Calu3 (cell line): ENCODE results near the gene TADA3. TPM values are rescaled to one million over a fixed set of nuclear protein-coding genes. Genes with fewer than 3 reads are reported as not detected.

ENCODE experiments used
- BruUV-seq: library from RNA; stranded (reverse); fragments of 400-500 nt; replicated peaks from 2 replicates; lab custom pipeline; 2021; lab: Mats Ljungman, UMichigan
- CTCF ChIA-PET: fragments of 300-600 bp; sonication (Branson Sonifier 250); formaldehyde crosslinking; loops from one replicate; lab custom pipeline; 2022; ENCODE audit warnings: antibody characterized with exemption; lab: Charles Lee
- DNase-seq: peaks from one replicate; pipeline ENCODE4 v3.0.0; 2022
- H3K27ac Mint-ChIP-seq: one replicate; pipeline ENCODE4 v1.8.0; 2022; ENCODE audit warnings: mixed read lengths; ENCODE audit not compliant: unreplicated experiment
- H3K27me3 Mint-ChIP-seq: one replicate; pipeline ENCODE4 v1.8.0; 2022; ENCODE audit warnings: mixed read lengths; ENCODE audit not compliant: unreplicated experiment
- H3K36me3 Mint-ChIP-seq: one replicate; pipeline ENCODE4 v1.8.0; 2022; ENCODE audit warnings: mild to moderate bottlenecking, moderate library complexity, mixed read lengths; ENCODE audit not compliant: insufficient read depth, unreplicated experiment
- H3K4me1 Mint-ChIP-seq: one replicate; pipeline ENCODE4 v1.8.0; 2022; ENCODE audit warnings: mild to moderate bottlenecking, low read depth, mixed read lengths; ENCODE audit not compliant: unreplicated experiment
- H3K4me3 Mint-ChIP-seq: one replicate; pipeline ENCODE4 v1.8.0; 2022; ENCODE audit warnings: mild to moderate bottlenecking, low read depth, moderate library complexity, mixed read lengths; ENCODE audit not compliant: unreplicated experiment
- H3K9me3 Mint-ChIP-seq: one replicate; pipeline ENCODE4 v1.8.0; 2022; ENCODE audit warnings: low read depth, mixed read lengths; ENCODE audit not compliant: unreplicated experiment
- CTCF ChIP-seq: fragments of 200-600 bp; IDR thresholded peaks from one replicate; pipeline ENCODE4 v1.8.0; 2022; ENCODE audit warnings: antibody characterized with exemption; ENCODE audit not compliant: unreplicated experiment
- intact Hi-C: fragments of 100-400 bp; cut with micrococcal nuclease; formaldehyde crosslinking; loops from one replicate; pipeline ENCODE4 v1.10.0; 2022; ENCODE audit not compliant: unreplicated experiment
- total RNA-seq: library from RNA; stranded (reverse); gene quantifications from 2 replicates; pipeline ENCODE4 v1.2.3, GENCODE V29; 2022

Gene TADA3
- total RNA-seq, 1 experiment from 2014 or later, result 48.5 TPM

GRCh38 chr3:9748031-9748430 is 44.2 kb downstream of the TADA3 start:
- Mint-ChIP-seq H3K27ac (no peak overlapping the region), H3K4me3 (no peak overlapping the region), H3K36me3 (peaks cover 35% of the 10 kb centered on the region), H3K9me3 (no peaks in the 10 kb centered on the region), H3K27me3 (no peaks in the 10 kb centered on the region), H3K4me1 (peaks cover 7% of the 10 kb centered on the region)
- CTCF ChIA-PET, result no interaction called here
- no TSS peak for BruUV-seq
- intact Hi-C loops, result no loop called here
- no peak for DNase-seq
- TF ChIP-seq CTCF, result no peak

- Mint-ChIP-seq H3K4me3 (no peak overlapping the region), H3K9me3 (no peaks in the 10 kb centered on the region), H3K27ac (no peak overlapping the region), H3K4me1 (peaks cover 7% of the 10 kb centered on the region), H3K36me3 (peaks cover 35% of the 10 kb centered on the region), H3K27me3 (no peaks in the 10 kb centered on the region)
- intact Hi-C loops, result no loop called here
- CTCF ChIA-PET, result no interaction called here
- TF ChIP-seq CTCF, result no peak
- BruUV-seq, result no TSS peak
- DNase-seq, result no peak
Observed at GRCh38 chr3:9747267-9747666, 45.0 kb downstream of the TADA3 start.

- no peak overlapping the region for H3K27ac Mint-ChIP-seq
- no peak overlapping the region for H3K4me3 Mint-ChIP-seq
- no peaks in the 10 kb centered on the region for H3K27me3 Mint-ChIP-seq
- no peak for TF ChIP-seq CTCF
- BruUV-seq, result no TSS peak
- H3K4me1 Mint-ChIP-seq, result peaks cover 7% of the 10 kb centered on the region
- CTCF ChIA-PET, result no interaction called here
- DNase-seq, result no peak
- peaks cover 28% of the 10 kb centered on the region for H3K36me3 Mint-ChIP-seq
- no peaks in the 10 kb centered on the region for H3K9me3 Mint-ChIP-seq
- intact Hi-C loops, result no loop called here
Observed at GRCh38 chr3:9746330-9746729, 45.9 kb downstream of the TADA3 start.

- BruUV-seq, result no TSS peak
- TF ChIP-seq CTCF, result no peak
- intact Hi-C loops, result no loop called here
- H3K9me3 Mint-ChIP-seq, result no peaks in the 10 kb centered on the region
- CTCF ChIA-PET, result no interaction called here
- H3K4me1 Mint-ChIP-seq, result peaks cover 5% of the 10 kb centered on the region
- H3K27me3 Mint-ChIP-seq, result no peaks in the 10 kb centered on the region
- H3K36me3 Mint-ChIP-seq, result peaks cover 24% of the 10 kb centered on the region
- H3K4me3 Mint-ChIP-seq, result no peak overlapping the region
- DNase-seq, result no peak
- no peak overlapping the region for H3K27ac Mint-ChIP-seq
Observed at GRCh38 chr3:9745521-9745920, 46.8 kb downstream of the TADA3 start.
